Lower leg skin (tissue), 4 donors: ENCODE results near the gene ANO10. TPM values are rescaled to one million over a fixed set of nuclear protein-coding genes. Genes with fewer than 3 reads are reported as not detected.

ENCODE experiments used
- DNase-seq, 2 donors: peaks; one replicate each; pipeline ENCODE4 v3.0.0-alpha.2; 2019; ENCODE audit warnings: low spot score in 2 of 2
- H3K4me3 ChIP-seq: fragments of 200-600 bp; sonication (generic); 2 replicates; pipeline ENCODE4 v1.5.1; 2017; ENCODE audit warnings: mild to moderate bottlenecking, low read depth; ENCODE audit not compliant: poor library complexity, severe bottlenecking
- CTCF ChIP-seq, 3 donors: fragments of 450-650 bp; IDR thresholded peaks; one replicate each; pipeline ENCODE4 v1.5.1; 2016; ENCODE audit warnings: antibody characterized with exemption in 3 of 3, mild to moderate bottlenecking in 3 of 3, moderate library complexity in 2 of 3
- POLR2A ChIP-seq, 2 donors: fragments of 450-650 bp; IDR thresholded peaks; one replicate each; pipeline ENCODE4 v1.6.1; 2016 to 2017; ENCODE audit warnings: antibody characterized with exemption in 2 of 2, mild to moderate bottlenecking in 1 of 2, moderate library complexity in 1 of 2
- WGBS, 2 donors: methylation state at CpG; one replicate each; pipeline ENCODE4 v1.1.5; 2018; 5-methylcytosine and 5-hydroxymethylcytosine counted together
- intact Hi-C: fragments of 100-400 bp; cut with DNase I; formaldehyde crosslinking; loops from one replicate; pipeline ENCODE4 v1.15.0; 2023; ENCODE audit warnings: low total_unique reads
- total RNA-seq, 4 donors: library from RNA; depleted of rRNA; stranded (reverse); fragments of >200 nt; gene quantifications; one replicate each; pipeline ENCODE4 v1.1.0, GENCODE V29; 2016

The ANO10 gene
- total RNA-seq, 4 donors from 2014 or later: 31.6 to 41.5 (median 37.5) TPM

- no peak overlapping the region for H3K4me3 ChIP-seq
- intact Hi-C loops: no loop called here
- no peak for DNase-seq
- no peak for TF ChIP-seq CTCF (IDR thresholded peaks at IDR 0.05)
- TF ChIP-seq POLR2A (IDR thresholded peaks at IDR 0.05): no peak
- WGBS, 2 donors: 91 to 94% methylated on average over 5 of the region's 5 CpGs
These were observed 2.2 kb downstream of the ANO10 start for GRCh38 chr3:43619588-43619987.

- TF ChIP-seq POLR2A (IDR thresholded peaks at IDR 0.05) (no peak), CTCF (IDR thresholded peaks at IDR 0.05) (no peak)
- intact Hi-C loops: no loop called here
- DNase-seq: no peak
- H3K4me3 ChIP-seq: no peak overlapping the region
- 81 to 92% methylated on average over 1 of the region's 1 CpG for WGBS, 2 donors
These were observed 3.7 kb downstream of the ANO10 start for GRCh38 chr3:43618142-43618541.

DNA sequence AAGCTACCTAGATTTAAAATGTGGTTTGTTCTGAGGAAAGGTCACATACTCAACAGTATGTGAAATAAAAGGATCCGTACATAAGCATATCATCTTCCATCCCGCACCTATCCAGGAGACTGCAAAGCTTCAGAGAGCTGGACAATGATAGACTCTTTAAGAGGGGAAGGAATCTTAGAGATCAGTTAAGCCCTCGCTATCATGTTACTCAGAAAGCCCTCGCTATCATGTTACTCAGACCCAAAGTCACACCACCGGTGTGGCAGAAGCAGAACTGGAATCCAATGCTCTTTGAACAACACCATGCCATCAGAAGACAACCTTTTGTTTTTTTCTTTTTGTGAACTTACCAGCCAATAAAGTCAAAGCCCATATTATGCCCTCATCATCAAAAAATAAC is 5.8 kb downstream of the ANO10 start:
- WGBS, 2 donors: 93 to 95% methylated on average over 5 of the region's 5 CpGs
- TF ChIP-seq POLR2A (IDR thresholded peaks at IDR 0.05) (no peak), CTCF (IDR thresholded peaks at IDR 0.05) (no peak)
- intact Hi-C loops: no loop called here
- no peak overlapping the region for H3K4me3 ChIP-seq
- DNase-seq: no peak

DNA sequence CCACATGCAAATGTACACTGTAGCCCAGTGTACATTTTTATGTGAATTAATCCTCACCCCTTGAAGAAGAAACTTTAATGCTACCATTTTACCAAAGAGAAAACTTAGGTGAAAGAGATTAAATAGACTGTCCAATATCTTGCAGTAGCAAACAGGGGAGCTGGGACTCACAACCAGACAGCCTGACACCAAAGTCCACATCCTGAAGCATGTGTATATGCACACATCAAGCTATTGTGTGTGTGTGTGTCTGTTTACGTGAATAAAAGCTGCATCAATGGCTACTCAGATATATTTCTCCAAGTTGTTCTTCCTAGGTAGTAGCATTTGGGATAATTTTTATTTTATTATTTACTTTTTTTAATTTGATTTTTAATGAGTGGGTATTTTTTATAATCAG is 6.7 kb downstream of the ANO10 start:
- TF ChIP-seq POLR2A (IDR thresholded peaks at IDR 0.05): no peak
- no peak for TF ChIP-seq CTCF (IDR thresholded peaks at IDR 0.05)
- 98 to 100% methylated on average over 1 of the region's 1 CpG for WGBS, 2 donors
- no peak overlapping the region for H3K4me3 ChIP-seq
- DNase-seq: no peak
- intact Hi-C loops: no loop called here

- no peak overlapping the region for H3K4me3 ChIP-seq
- WGBS, 2 donors: 96 to 97% methylated on average over 5 of the region's 5 CpGs
- no peak for DNase-seq
- TF ChIP-seq CTCF (IDR thresholded peaks at IDR 0.05): no peak
- TF ChIP-seq POLR2A (IDR thresholded peaks at IDR 0.05): no peak
- intact Hi-C loops: no loop called here
These were observed 7.8 kb downstream of the ANO10 start for GRCh38 chr3:43613976-43614375.

DNA sequence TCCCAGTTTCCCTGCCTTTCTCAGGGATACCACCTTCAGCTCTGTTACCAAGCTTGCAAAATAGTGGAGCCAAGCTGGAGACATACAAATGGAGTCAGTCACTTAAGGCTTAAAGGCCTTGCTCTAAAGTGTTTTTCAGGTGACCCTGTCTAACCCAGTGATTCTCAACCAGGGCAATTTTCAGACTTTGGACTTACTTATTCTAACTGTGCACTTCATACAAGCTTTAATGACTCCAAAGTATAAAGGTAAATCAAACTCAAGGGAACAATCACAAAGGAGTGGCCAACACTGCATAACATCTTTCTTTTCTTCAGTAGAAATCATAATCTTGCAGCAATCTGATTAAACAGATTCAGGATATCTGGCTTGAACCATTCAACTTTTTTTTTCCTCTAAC is 9.4 kb downstream of the ANO10 start:
- DNase-seq: no peak

More for the DNA sequence above, 9.4 kb downstream of the ANO10 start:
- H3K4me3 ChIP-seq: no peak overlapping the region
- intact Hi-C loops: no loop called here
- TF ChIP-seq POLR2A (IDR thresholded peaks at IDR 0.05) (no peak), CTCF (IDR thresholded peaks at IDR 0.05) (no peak)
